ENCODE data around the gene EMP1.
A peak's percentile ranks its signal among the peaks of the same experiment; 100 is the strongest.

Gene EMP1

DNA sequence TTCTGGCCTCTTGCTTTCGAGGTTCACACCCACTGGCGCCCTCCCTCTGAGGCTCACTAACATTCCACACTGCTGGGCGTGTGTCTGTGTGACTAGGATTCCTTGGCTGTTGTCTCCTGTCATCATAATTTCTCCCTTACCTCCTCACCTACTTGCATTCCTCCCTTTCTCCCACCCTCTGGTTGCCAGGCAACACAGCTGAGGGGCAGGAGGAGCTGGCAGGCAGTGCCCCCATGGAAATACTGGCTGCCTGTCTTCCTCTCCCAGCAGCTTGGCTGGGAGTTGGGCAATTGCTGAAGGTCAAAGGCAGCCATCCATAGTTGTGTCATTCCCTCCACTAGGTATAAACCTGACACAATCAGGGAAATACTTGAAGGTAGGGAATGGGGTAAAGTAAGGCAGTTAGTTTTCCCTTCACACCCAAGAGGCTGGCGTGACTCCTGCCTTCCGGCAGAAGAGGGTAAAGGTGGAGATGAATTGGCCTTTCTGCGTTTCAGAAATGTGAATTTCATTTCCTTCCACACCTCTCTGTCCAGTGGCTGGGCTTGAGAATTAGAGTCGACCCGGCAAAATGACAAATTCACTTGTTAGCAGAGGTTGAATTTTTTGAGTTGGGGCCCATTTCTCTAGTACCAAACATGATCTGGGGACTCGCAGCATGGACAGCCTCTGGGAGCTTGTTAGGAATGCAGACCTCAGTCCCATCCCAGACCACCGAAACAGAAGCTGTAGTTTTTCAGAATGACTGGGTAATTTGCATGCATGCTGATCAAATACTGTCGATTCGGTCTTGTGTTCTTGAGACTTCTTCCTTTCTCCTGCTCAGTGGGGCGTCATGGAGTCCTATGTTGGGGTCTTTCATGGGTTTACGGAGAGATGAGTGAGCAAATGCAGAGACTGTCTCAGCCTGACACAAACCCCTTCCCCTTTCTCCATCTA, 24.3 kb upstream of the EMP1 start:
- peak; percentile 80 for FAIRE-seq
- DNase-seq (ENCODE audit: extremely low spot score, insufficient read length, low read depth) = no peak

DNA sequence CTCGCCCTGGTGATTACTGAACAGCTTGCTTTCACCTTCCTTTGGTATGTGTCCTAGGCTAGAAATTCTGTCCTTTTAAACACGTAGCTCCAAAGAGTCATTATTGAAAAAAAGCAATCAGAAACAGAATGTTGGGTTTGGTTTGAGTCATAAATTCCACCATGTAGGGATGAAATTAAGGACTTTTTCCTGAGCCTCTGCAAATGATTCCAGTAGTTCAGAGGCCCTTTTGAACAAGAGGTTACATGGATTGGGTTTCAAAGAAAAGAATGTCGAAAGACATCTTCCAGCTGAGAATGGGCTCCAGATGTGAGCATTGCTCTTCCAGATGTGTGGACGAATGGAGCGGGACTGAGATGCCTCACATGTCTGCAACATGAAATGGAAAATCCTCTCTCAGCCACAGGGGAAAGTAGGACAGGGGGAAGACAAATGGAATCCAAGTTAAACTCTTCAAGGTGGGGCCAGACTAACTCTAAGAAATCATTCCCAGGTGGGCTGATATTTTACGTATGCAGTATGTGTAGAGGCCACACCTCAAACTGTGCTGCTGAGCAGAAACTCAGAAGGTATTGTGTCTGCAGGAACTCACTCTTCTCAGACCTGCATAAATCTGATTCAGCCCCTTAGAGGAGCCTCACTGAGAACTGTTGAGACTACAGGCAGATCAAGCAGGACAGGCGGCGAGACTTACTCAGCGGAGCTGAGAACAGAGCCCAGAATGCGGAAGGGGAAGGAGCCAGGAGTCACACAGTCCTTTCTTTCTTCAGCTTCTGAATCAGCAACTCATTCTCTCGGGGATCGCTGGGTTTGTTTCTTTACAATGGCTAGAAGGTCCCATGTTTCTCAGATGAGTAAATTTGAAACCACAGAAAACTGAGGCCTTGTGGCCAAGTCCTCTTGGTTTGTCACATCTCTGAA, 23.3 kb upstream of the EMP1 start:
- DNase-seq (ENCODE audit: extremely low spot score, insufficient read length, low read depth) (peak; percentile 36), FAIRE-seq (peak; percentile 95)

- DNase-seq (ENCODE audit: extremely low spot score, insufficient read length, low read depth) (no peak), FAIRE-seq (no peak)
Measured at GRCh38 chr12:13175499-13175898, 21.0 kb upstream of the EMP1 start.

GRCh38 chr12:13176256-13176655, 20.3 kb upstream of the EMP1 start:
- FAIRE-seq = no peak
- DNase-seq (ENCODE audit: extremely low spot score, insufficient read length, low read depth) = no peak

DNA sequence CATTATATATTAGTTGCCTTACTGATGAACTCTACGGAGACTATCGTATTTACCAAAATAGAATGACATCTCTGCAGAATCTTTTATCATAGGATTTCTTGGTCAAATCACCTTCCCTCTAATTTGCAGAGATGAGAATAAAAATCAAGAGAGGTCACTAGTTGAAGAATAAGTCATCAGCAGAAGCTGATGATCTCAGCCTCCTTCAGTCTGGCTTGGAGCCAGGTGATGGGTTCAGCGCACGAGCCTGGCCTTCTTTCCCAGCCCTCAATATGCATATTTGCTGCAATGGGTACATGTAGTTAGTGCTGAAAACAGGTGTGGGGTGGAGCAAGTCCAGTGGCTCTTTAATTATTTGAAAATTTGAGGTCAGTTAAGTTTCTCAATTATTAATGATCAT, 19.2 kb upstream of the EMP1 start:
- DNase-seq (ENCODE audit: extremely low spot score, insufficient read length, low read depth) (no peak), FAIRE-seq (no peak)

GRCh38 chr12:13177906-13178305, 18.6 kb upstream of the EMP1 start:
- no peak for FAIRE-seq
- DNase-seq (ENCODE audit: extremely low spot score, insufficient read length, low read depth) = no peak

GRCh38 chr12:13178568-13179210, 17.8 kb upstream of the EMP1 start:
- FAIRE-seq = no peak
- DNase-seq (ENCODE audit: extremely low spot score, insufficient read length, low read depth) = no peak

DNA sequence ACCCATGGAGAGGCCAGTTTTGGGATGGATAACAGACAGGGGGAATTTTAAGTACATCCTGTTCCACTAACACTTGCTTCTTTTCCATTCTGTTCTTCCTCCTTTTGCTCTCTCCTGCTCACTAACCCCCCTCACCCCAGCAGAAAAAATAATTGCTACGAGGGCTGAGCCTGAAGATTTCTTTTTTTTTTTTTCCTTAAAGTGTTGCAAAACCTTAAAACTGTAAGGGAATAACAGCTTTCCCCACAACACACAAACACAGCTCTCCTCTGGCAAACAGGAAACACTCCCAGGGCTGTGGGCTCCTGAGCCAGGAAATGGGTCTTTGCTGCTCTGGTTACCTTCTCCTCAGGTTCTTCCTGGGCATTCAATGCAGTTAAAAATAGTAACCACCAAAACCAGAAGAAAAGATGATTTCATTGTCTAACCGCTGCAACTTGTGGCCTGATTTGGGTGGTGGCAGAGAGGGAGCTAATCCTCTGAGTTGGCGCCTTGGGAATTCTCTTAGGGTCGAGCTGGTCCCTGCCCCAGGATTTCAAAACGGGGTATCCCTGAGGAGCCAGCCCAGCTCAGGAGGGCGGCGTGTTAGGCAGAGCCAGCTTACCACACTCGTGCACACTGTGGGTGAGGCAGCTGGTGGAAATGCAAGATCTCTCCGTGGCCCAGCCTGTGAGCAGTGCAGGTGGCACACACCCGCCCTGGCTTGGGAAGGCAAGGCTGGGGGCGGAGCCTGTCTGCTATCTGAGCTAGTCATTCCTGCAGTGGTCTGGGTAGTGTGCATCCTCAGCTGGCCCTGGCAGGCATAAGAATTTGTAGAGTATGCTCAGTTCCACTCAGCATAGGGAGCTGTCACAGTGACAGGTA, 17.1 kb upstream of the EMP1 start:
- FAIRE-seq (no peak), DNase-seq (ENCODE audit: extremely low spot score, insufficient read length, low read depth) (no peak)

DNA sequence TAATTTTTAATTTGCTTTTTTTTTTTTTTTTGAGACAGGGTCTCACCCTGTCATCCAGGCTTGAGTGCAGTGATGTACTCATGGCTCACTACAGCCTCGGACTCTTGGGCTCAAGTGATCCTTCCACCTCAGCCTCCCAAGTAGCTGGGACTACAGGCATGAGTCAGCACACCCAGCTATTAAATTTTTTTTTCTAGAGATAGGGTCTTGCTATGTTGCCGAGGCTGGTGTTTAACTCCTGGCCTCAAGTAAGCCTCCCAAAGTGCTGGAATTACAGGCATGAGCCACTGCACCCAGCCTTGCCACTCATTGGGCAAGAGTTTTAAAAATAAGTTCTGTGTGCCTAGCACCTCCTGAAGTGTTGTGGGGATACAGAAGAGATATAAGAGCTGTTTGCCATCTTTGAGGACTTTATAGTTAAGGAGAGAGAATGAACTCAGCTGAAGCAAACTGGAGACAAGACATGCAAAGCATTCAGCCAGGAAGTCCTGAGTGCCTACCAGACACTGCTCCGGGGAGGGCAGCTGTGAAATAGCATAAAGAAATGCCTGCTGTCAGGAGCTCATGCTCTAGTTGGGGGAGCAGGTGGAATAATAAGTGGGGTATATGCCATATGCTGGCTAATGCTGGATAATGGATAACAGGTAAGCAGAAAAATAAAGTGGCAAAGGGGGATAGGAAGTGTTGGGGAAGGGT, 15.0 kb upstream of the EMP1 start:
- FAIRE-seq = no peak
- no peak for DNase-seq (ENCODE audit: extremely low spot score, insufficient read length, low read depth)

DNA sequence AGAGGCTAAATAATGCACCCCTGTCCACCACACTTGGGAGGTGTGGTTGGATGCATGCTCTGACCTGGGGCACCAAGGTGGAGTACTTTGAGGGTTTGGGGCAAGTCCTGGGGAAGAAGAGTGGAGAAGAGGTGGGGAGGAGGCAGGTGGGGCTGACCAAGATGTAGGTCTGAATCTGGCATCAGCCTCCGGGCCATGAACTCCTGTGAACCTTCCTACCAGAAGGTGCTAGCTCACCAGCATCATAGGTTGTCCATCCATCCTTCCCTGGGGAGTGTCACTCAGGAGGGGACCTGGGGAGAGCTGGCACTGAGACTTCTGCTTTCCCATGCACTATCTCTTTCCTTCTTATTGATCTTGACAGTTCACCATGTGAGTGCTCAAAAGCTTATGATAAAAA, 13.6 kb upstream of the EMP1 start:
- DNase-seq (ENCODE audit: extremely low spot score, insufficient read length, low read depth) (no peak), FAIRE-seq (no peak)

GRCh38 chr12:13183620-13184019, 12.9 kb upstream of the EMP1 start:
- no peak for DNase-seq (ENCODE audit: extremely low spot score, insufficient read length, low read depth)
- FAIRE-seq = no peak

GRCh38 chr12:13186302-13186701, 10.2 kb upstream of the EMP1 start:
- FAIRE-seq (no peak), DNase-seq (ENCODE audit: extremely low spot score, insufficient read length, low read depth) (no peak)

- FAIRE-seq = no peak
- no peak for DNase-seq (ENCODE audit: extremely low spot score, insufficient read length, low read depth)
Measured at GRCh38 chr12:13187399-13187798, 9.1 kb upstream of the EMP1 start.

GRCh38 chr12:13189264-13189663, 7.3 kb upstream of the EMP1 start:
- FAIRE-seq (no peak), DNase-seq (ENCODE audit: extremely low spot score, insufficient read length, low read depth) (no peak)

- DNase-seq (ENCODE audit: extremely low spot score, insufficient read length, low read depth) = no peak
- no peak for FAIRE-seq
Measured at GRCh38 chr12:13190275-13190674, 6.3 kb upstream of the EMP1 start.

GRCh38 chr12:13192719-13193118, 3.8 kb upstream of the EMP1 start:
- FAIRE-seq (no peak), DNase-seq (ENCODE audit: extremely low spot score, insufficient read length, low read depth) (no peak)

GRCh38 chr12:13193505-13194231, 2.9 kb upstream of the EMP1 start:
- DNase-seq (ENCODE audit: extremely low spot score, insufficient read length, low read depth) (no peak), FAIRE-seq (no peak)

DNA sequence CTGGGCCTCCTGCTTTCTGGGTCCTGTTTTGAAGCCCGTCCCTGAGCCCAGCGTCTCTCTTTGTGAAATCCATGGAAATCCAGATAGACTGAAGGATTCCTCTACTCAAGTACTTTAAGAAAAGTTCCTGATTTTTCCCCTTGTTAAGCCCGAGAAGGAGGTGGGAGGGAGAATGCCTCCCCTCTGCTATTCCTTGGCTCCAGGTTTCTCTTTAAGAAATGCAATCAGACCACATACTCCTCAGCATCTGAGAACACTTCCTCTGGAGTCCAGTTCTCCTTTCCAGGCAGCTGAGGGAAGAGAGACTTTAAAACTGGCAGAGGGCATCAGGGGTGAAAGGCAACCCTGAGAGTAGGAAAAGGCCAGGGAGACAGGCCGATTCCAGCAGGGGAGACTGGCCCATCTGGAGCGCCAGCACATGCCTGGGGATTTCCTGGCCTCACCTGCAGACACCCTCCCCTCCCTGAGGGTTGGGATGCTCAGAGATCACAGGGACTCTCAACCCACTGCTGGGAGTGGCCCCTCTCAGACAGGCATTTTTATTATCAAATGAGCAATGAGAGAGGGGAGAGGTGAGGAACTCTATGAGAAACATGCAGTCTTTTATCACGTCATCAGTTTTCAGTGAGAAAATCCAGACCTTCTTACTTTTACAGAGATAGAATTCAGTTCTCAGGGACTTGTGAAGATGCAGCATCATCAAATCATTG, 2.0 kb upstream of the EMP1 start:
- DNase-seq (ENCODE audit: extremely low spot score, insufficient read length, low read depth) = no peak
- no peak for FAIRE-seq

Measured in GM18507 (cell line).